Thymus (tissue), 11 donors: Measurements from ENCODE around the gene LRATD1. TPM values are rescaled to one million over a fixed set of nuclear protein-coding genes. Genes with fewer than 3 reads are reported as not detected.
"Not testable (repeated sequence)": the region's sequence is repeated elsewhere in the genome, so short reads cannot be mapped to it uniquely, and the experiment has no call there.

Experiments used
- DNase-seq, 9 donors: peaks; one replicate each; pipeline ENCODE4 v3.0.0-alpha.2; 2013; ENCODE audit warnings: low spot score in 9 of 9, low read depth in 6 of 9, missing footprints in 1 of 9
- H3K27ac ChIP-seq, 2 donors: one replicate each; pipeline ENCODE4 v1.5.1; 2013; ENCODE audit warnings: control low read depth in 1 of 2, low read depth in 1 of 2, low read length in 1 of 2, mild to moderate bottlenecking in 1 of 2, moderate library complexity in 1 of 2
- H3K27me3 ChIP-seq, 2 donors: one replicate each; pipeline ENCODE4 v1.5.1; 2013; ENCODE audit warnings: low read length in 1 of 2; ENCODE audit not compliant: control insufficient read depth in 2 of 2, insufficient read depth in 1 of 2
- H3K36me3 ChIP-seq, 2 donors: one replicate each; pipeline ENCODE4 v1.5.1; 2013; ENCODE audit warnings: low read length in 1 of 2, mild to moderate bottlenecking in 1 of 2, moderate library complexity in 1 of 2; ENCODE audit not compliant: control insufficient read depth in 2 of 2, insufficient read depth in 2 of 2
- H3K4me1 ChIP-seq, 2 donors: one replicate each; pipeline ENCODE4 v1.5.1; 2013; ENCODE audit warnings: low read length in 2 of 2; ENCODE audit not compliant: control insufficient read depth in 2 of 2, insufficient read depth in 2 of 2
- H3K4me3 ChIP-seq, 2 donors: one replicate each; pipeline ENCODE4 v1.5.1; 2013; ENCODE audit warnings: low read length in 2 of 2, control low read depth in 1 of 2, mild to moderate bottlenecking in 1 of 2
- H3K9me3 ChIP-seq, 2 donors: one replicate each; pipeline ENCODE4 v1.5.1; 2013; ENCODE audit warnings: low read length in 1 of 2, mild to moderate bottlenecking in 1 of 2; ENCODE audit not compliant: control insufficient read depth in 2 of 2, insufficient read depth in 1 of 2
- WGBS: extraction: QIAGEN DNeasy Blood & Tissue Kit; methylation state at CpG from one replicate; pipeline ENCODE4 v1.1.7; 2013; 5-methylcytosine and 5-hydroxymethylcytosine counted together
- polyA plus RNA-seq: library from polyadenylated mRNA; stranded (reverse); fragments of 200-250 nt; gene quantifications from one replicate; pipeline ENCODE4 v1.2.3, GENCODE V29; 2013
- total RNA-seq: library from RNA; stranded (reverse); fragments of 120-200 nt; gene quantifications from one replicate; pipeline ENCODE4 v1.2.4, GENCODE V29; 2013
- donor health status: healthy.

Gene LRATD1
- total and polyA plus RNA-seq, 2 donors, result 2.1 to 9.4 TPM

DNA sequence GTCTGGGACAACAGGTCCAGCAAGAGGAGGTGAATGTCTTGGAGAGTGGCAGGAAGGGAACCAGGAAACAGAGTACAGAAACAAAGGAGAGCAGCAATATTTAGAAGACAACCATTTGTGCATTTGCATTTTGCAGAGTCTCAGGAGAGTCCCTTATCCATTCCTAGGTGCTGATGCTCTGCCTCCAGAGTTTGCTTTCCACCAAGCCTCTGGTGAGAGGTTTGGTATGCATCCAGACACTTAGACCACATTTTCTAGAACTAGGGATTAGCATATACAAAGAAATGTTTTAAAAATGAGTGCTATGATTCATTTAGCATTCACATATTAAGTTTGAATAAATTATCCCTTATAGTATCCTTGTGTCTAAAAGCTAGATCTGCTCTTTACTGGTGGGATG lies 18.5 kb upstream of the LRATD1 start:
- Histone ChIP-seq H3K36me3 (no peaks in the 10 kb centered on the region), H3K4me3 (no peak overlapping the region), H3K27me3 (no peaks in the 10 kb centered on the region), H3K27ac (no peak overlapping the region), H3K9me3 (no peaks in the 10 kb centered on the region), H3K4me1 (no peaks in the 10 kb centered on the region)
- no peak for DNase-seq

DNA sequence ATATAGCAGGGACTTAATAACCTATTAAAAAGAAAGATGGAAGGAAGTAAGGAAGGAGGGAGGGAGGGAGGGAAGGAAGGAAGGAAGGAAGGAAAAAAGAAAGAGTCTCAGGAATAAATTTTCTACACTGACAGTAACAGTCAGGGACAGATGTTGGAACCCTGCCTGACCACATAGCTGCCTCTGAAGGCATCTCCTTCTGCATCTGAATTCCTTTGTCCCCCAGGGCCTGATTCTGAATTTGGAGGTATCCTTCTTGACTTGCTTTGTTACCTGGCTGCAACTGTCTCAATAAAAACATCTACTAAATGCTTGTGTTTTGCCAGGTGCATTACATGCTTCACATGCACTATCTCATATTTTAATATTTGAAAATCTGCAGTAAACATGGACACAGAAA lies 17.4 kb upstream of the LRATD1 start:
- no peaks in the 10 kb centered on the region for H3K36me3 ChIP-seq
- no peaks in the 10 kb centered on the region for H3K27me3 ChIP-seq
- no peaks in the 10 kb centered on the region for H3K4me1 ChIP-seq
- no peak overlapping the region for H3K4me3 ChIP-seq
- no peak overlapping the region for H3K27ac ChIP-seq
- DNase-seq, result no peak
- H3K9me3 ChIP-seq, result no peaks in the 10 kb centered on the region

DNA sequence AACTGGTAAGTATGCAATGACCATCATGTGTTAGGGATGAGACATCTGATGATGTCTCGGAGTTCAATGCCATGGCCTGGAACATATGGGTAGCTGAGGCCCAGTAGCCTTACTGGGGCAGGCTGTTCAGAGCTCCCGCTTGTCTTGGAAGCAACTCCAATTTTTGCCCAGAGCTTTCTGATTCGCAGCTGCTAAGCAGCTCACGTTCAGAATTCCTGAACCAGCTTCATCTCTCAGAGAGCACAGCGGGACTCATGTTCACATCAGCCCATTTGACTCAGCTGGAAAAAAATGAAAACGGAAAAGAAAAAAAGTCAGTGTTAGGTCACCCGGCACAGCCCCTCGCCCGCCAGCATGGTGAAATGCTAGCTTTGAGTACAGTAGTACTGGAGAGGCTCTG lies 16.8 kb upstream of the LRATD1 start:
- H3K27ac ChIP-seq, result no peak overlapping the region
- WGBS, result 95% methylated on average over 9 of the region's 9 CpGs

DNA sequence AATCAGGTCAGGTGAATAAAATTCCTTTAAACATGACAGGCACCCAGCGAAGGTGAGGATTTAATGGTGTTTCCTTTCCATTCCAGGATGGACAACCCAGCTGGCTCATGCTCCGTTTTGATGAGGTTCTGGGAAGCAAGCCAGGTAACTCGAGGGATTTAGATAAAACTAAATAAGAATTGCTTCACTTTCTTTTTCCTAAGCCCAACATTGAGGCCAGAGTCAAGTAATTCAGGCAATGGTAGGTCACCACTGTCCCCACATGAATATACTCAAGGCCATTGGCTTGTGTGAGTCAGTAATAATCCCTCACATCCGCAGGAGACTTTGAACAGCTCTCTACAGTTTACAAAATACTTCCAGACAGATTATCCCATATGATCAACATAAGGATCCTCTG lies 16.2 kb upstream of the LRATD1 start:
- no peaks in the 10 kb centered on the region for H3K36me3 ChIP-seq
- no peak for DNase-seq
- no peaks in the 10 kb centered on the region for H3K4me1 ChIP-seq
- H3K9me3 ChIP-seq, result no peaks in the 10 kb centered on the region
- WGBS, result 83% methylated on average over 4 of the region's 4 CpGs
- no peak overlapping the region for H3K27ac ChIP-seq
- no peaks in the 10 kb centered on the region for H3K27me3 ChIP-seq
- H3K4me3 ChIP-seq, result no peak overlapping the region

More for the DNA sequence above, 16.8 kb upstream of the LRATD1 start:
- H3K27me3 ChIP-seq, result no peaks in the 10 kb centered on the region
- H3K4me3 ChIP-seq, result no peak overlapping the region
- H3K4me1 ChIP-seq, result no peaks in the 10 kb centered on the region
- DNase-seq, result no peak
- no peaks in the 10 kb centered on the region for H3K36me3 ChIP-seq
- H3K9me3 ChIP-seq, result no peaks in the 10 kb centered on the region

GRCh38 chr2:14616950-14617349 lies 15.6 kb upstream of the LRATD1 start:
- Histone ChIP-seq H3K4me3 (no peak overlapping the region), H3K9me3 (no peaks in the 10 kb centered on the region), H3K27ac (no peak overlapping the region), H3K27me3 (no peaks in the 10 kb centered on the region), H3K36me3 (no peaks in the 10 kb centered on the region), H3K4me1 (no peaks in the 10 kb centered on the region)
- DNase-seq, result no peak
- WGBS, result 93% methylated on average over 6 of the region's 6 CpGs

- no peaks in the 10 kb centered on the region for H3K27me3 ChIP-seq
- no peak for DNase-seq
- H3K9me3 ChIP-seq, result no peaks in the 10 kb centered on the region
- no peaks in the 10 kb centered on the region for H3K4me1 ChIP-seq
- no peak overlapping the region for H3K27ac ChIP-seq
- H3K4me3 ChIP-seq, result no peak overlapping the region
- WGBS, result 85% methylated on average over 3 of the region's 3 CpGs
- H3K36me3 ChIP-seq, result no peaks in the 10 kb centered on the region
These were observed 13.1 kb upstream of the LRATD1 start for GRCh38 chr2:14619441-14619840.

GRCh38 chr2:14621114-14621513 lies 11.4 kb upstream of the LRATD1 start:
- Histone ChIP-seq H3K27ac (no peak overlapping the region), H3K4me1 (no peaks in the 10 kb centered on the region), H3K27me3 (no peaks in the 10 kb centered on the region), H3K9me3 (no peaks in the 10 kb centered on the region), H3K36me3 (no peaks in the 10 kb centered on the region), H3K4me3 (no peak overlapping the region)
- 95% methylated on average over 1 of the region's 1 CpG for WGBS
- DNase-seq, result no peak

- DNase-seq, result no peak
- Histone ChIP-seq H3K27ac (no peak overlapping the region), H3K4me1 (no peaks in the 10 kb centered on the region), H3K36me3 (no peaks in the 10 kb centered on the region), H3K4me3 (no peak overlapping the region), H3K9me3 (no peaks in the 10 kb centered on the region), H3K27me3 (no peaks in the 10 kb centered on the region)
- whole genome bisulfite sequencing, result 91% methylated on average over 6 of the region's 6 CpGs
These were observed 10.5 kb upstream of the LRATD1 start for GRCh38 chr2:14621906-14622549.

- not testable (repeated sequence) for H3K36me3 ChIP-seq, H3K9me3 ChIP-seq, DNase-seq, H3K27me3 ChIP-seq, H3K4me1 ChIP-seq, H3K4me3 ChIP-seq, H3K27ac ChIP-seq
- WGBS, result 86% methylated on average over 3 of the region's 3 CpGs
These were observed 10.0 kb upstream of the LRATD1 start for GRCh38 chr2:14622550-14622939.

DNA sequence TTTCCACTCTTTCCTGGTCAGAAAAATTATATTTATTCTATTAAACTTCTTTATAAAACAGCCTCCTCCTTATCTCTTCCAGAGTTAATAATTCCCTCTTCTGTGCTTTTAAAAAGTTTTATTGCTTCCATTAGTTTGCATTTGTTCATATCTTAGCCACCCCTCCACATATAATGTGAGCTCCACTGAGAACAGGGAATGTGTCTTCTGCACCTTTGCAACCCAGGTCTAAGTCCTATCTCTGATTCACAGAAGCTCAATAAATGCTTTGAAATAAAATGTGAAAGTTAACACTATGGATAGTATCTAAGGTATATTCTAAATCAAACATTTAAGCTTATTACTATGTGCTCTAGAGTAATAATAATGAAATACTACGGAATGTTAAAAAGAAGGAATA lies 9.3 kb upstream of the LRATD1 start:
- no peak for DNase-seq
- no peaks in the 10 kb centered on the region for H3K4me1 ChIP-seq
- WGBS, result 97% methylated on average over 1 of the region's 1 CpG
- H3K36me3 ChIP-seq, result no peaks in the 10 kb centered on the region
- no peak overlapping the region for H3K27ac ChIP-seq
- no peaks in the 10 kb centered on the region for H3K9me3 ChIP-seq
- no peaks in the 10 kb centered on the region for H3K27me3 ChIP-seq
- no peak overlapping the region for H3K4me3 ChIP-seq
